Endodermal cell (in vitro differentiated cells): ENCODE data around the gene EEIG2. TPM values are rescaled to one million over a fixed set of nuclear protein-coding genes. Genes with fewer than 3 reads are reported as not detected.
"Not testable (repeated sequence)": the region's sequence is repeated elsewhere in the genome, so short reads cannot be mapped to it uniquely, and the experiment has no call there.

Source experiments
- DNase-seq: peaks from one replicate; pipeline ENCODE4 v3.0.0-alpha.2; 2017
- H3K27ac ChIP-seq: 2 replicates; pipeline ENCODE4 v1.5.1; 2013; ENCODE audit warnings: mild to moderate bottlenecking, low read depth, low read length, moderate library complexity
- H3K27me3 ChIP-seq: 2 replicates; pipeline ENCODE4 v1.6.1; 2013; ENCODE audit warnings: mild to moderate bottlenecking, low read length, moderate library complexity; ENCODE audit not compliant: insufficient read depth, control insufficient read depth, poor library complexity, severe bottlenecking
- H3K36me3 ChIP-seq: 2 replicates; pipeline ENCODE4 v1.7.0; 2013; ENCODE audit warnings: mild to moderate bottlenecking, low read length, moderate library complexity; ENCODE audit not compliant: control insufficient read depth, insufficient read depth
- H3K4me1 ChIP-seq: one replicate; pipeline ENCODE4 v1.7.0; 2013; ENCODE audit warnings: low read length; ENCODE audit not compliant: control insufficient read depth, insufficient read depth
- H3K4me3 ChIP-seq: 2 replicates; pipeline ENCODE4 v1.5.1; 2013; ENCODE audit warnings: mild to moderate bottlenecking, low read length, moderate library complexity
- H3K9ac ChIP-seq: 2 replicates; pipeline ENCODE4 v1.6.1; 2013; ENCODE audit warnings: mild to moderate bottlenecking, low read length, moderate library complexity; ENCODE audit not compliant: poor library complexity, severe bottlenecking; ENCODE audit errors: extremely low read depth
- H3K9me3 ChIP-seq: 2 replicates; pipeline ENCODE4 v1.6.1; 2013; ENCODE audit warnings: mild to moderate bottlenecking, low read length, moderate library complexity; ENCODE audit not compliant: control insufficient read depth
- H3K27ac Mint-ChIP-seq: 2 replicates; pipeline ENCODE4 v1.8.0; 2020; ENCODE audit warnings: mixed read lengths
- H3K27me3 Mint-ChIP-seq: 2 replicates; pipeline ENCODE4 v1.8.0; 2021; ENCODE audit warnings: mild to moderate bottlenecking, mixed read lengths; ENCODE audit not compliant: insufficient read depth
- H3K36me3 Mint-ChIP-seq: 2 replicates; pipeline ENCODE4 v1.8.0; 2020; ENCODE audit warnings: low read depth, mixed read lengths
- H3K4me1 Mint-ChIP-seq: 2 replicates; pipeline ENCODE4 v1.8.0; 2020; ENCODE audit warnings: mixed read lengths
- H3K4me3 Mint-ChIP-seq: 2 replicates; pipeline ENCODE4 v1.8.0; 2020; ENCODE audit warnings: mild to moderate bottlenecking, moderate library complexity, mixed read lengths
- H3K9me3 Mint-ChIP-seq: 2 replicates; pipeline ENCODE4 v1.8.0; 2020; ENCODE audit warnings: mild to moderate bottlenecking, mixed read lengths
- WGBS, 2 experiments: methylation state at CpG; one replicate each; pipeline versions ENCODE4 v1.1.5 to v1.1.7; 2013; ENCODE audit warnings: missing lambda C conversion rate in 2 of 2, mixed read lengths in 1 of 2; ENCODE audit not compliant: insufficient coverage in 1 of 2, insufficient read length in 1 of 2; 5-methylcytosine and 5-hydroxymethylcytosine counted together
- total RNA-seq, 2 donors: library from RNA; stranded (reverse); fragmentation: NEBNext Ultra II Directional in 1 of 2; extraction: Animal tissue kit (Norgen Biotek cat#: 25700) in 1 of 2; gene quantifications; 2 replicates in 1 of 2; 3 replicates in 1 of 2; pipeline ENCODE4 v1.2.1, GENCODE V29; 2021
- TF ChIP-seq, protein P1 (sequence below): fragments of 200-600 bp; sonication (generic); conservative IDR thresholded peaks from 2 replicates; pipeline ENCODE4 v1.5.0; 2021; ENCODE audit warnings: antibody characterized with exemption, mild to moderate bottlenecking

EEIG2 gene
- total RNA-seq, 2 donors from 2014 or later: 10.2 to 12.9 TPM

DNA sequence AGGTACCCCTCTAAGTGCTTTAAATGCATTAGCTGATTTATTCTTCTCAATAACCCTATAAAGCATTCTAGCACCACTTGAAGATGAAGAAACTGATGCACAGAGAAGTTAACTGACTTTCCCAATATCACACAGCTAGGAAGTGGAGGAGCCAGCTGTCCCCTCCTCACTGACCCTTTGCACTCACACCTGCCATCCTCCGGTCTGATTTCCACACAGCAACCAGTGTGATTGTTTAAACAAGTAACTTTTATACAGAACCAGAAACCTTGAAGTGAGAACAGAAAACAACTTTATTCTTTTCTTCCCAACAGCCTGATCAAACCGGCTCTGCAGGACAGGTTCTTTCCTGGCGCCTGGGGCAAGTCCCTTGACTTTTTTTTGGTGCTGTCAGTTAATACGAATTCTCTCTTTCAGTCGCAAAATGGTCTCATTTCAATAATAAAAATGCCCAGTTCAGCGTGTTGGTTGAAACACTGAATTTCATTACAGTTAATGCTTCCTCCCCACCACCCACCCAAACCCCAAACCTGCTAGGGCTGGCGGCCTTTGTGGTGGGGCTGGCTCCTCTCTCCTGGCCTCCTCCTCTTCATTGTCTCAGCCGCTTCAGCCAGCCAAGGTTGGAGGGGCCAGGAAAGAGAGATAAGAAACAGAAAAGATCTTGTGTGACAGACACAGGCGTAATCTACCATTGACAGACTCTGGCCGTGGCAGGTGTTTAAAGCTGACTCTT lies 26.4 kb upstream of the EEIG2 start:
- no peaks in the 10 kb centered on the region for H3K4me1 ChIP-seq
- H3K4me3 ChIP-seq: no peak overlapping the region
- Mint-ChIP-seq H3K4me1 (peaks cover 2% of the 10 kb centered on the region), H3K4me3 (no peak overlapping the region), H3K27me3 (no peaks in the 10 kb centered on the region), H3K9me3 (peaks cover 15% of the 10 kb centered on the region), H3K27ac (no peak overlapping the region), H3K36me3 (no peaks in the 10 kb centered on the region)
- H3K36me3 ChIP-seq: no peaks in the 10 kb centered on the region
- TF ChIP-seq, protein P1, sequence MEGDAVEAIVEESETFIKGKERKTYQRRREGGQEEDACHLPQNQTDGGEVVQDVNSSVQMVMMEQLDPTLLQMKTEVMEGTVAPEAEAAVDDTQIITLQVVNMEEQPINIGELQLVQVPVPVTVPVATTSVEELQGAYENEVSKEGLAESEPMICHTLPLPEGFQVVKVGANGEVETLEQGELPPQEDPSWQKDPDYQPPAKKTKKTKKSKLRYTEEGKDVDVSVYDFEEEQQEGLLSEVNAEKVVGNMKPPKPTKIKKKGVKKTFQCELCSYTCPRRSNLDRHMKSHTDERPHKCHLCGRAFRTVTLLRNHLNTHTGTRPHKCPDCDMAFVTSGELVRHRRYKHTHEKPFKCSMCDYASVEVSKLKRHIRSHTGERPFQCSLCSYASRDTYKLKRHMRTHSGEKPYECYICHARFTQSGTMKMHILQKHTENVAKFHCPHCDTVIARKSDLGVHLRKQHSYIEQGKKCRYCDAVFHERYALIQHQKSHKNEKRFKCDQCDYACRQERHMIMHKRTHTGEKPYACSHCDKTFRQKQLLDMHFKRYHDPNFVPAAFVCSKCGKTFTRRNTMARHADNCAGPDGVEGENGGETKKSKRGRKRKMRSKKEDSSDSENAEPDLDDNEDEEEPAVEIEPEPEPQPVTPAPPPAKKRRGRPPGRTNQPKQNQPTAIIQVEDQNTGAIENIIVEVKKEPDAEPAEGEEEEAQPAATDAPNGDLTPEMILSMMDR: no peak
- no peak overlapping the region for H3K9ac ChIP-seq
- H3K9me3 ChIP-seq: peaks cover 12% of the 10 kb centered on the region
- no peaks in the 10 kb centered on the region for H3K27me3 ChIP-seq
- 78 to 83% methylated on average over 8 to 10 of the region's 10 CpGs for WGBS, 2 experiments
- DNase-seq: peak; percentile 49
- H3K27ac ChIP-seq: no peak overlapping the region

DNA sequence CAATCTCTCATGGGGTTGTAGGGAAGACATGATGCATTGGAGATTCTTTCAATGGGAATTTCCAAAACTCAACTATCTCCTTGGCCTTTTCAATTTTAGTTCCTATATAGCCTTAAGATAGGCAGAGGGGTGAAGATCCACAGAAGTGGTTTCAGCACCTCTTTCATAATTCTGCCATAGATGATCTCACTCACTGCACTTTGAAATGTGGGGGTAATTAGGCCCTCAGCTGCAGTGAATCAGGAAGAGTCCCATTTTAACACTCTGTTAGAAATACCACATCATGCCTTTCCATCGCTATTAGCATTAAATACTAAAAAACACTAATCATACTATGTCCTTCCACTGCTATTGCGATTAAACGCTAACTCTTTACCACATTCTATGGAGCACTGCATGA lies 25.1 kb upstream of the EEIG2 start:
- Histone ChIP-seq H3K36me3 (no peaks in the 10 kb centered on the region), H3K4me3 (no peak overlapping the region), H3K27ac (no peak overlapping the region), H3K9ac (no peak overlapping the region), H3K9me3 (peaks cover 12% of the 10 kb centered on the region), H3K27me3 (no peaks in the 10 kb centered on the region), H3K4me1 (no peaks in the 10 kb centered on the region)
- DNase-seq: no peak
- no peaks in the 10 kb centered on the region for H3K36me3 Mint-ChIP-seq
- 88 to 91% methylated on average over 3 of the region's 3 CpGs for WGBS, 2 experiments
- H3K27me3 Mint-ChIP-seq: no peaks in the 10 kb centered on the region
- H3K27ac Mint-ChIP-seq: no peak overlapping the region
- TF ChIP-seq, protein P1: no peak
- peaks cover 15% of the 10 kb centered on the region for H3K9me3 Mint-ChIP-seq
- H3K4me3 Mint-ChIP-seq: no peak overlapping the region
- H3K4me1 Mint-ChIP-seq: peaks cover 2% of the 10 kb centered on the region

GRCh38 chr1:108535315-108535897 lies 24.5 kb upstream of the EEIG2 start:
- H3K9me3 ChIP-seq: peaks cover 12% of the 10 kb centered on the region
- not testable (repeated sequence) for H3K27me3 ChIP-seq, H3K36me3 ChIP-seq, DNase-seq, H3K4me3 ChIP-seq, H3K4me3 Mint-ChIP-seq, H3K27ac ChIP-seq, H3K27ac Mint-ChIP-seq, H3K4me1 ChIP-seq, H3K9ac ChIP-seq, H3K36me3 Mint-ChIP-seq, H3K4me1 Mint-ChIP-seq, H3K27me3 Mint-ChIP-seq
- H3K9me3 Mint-ChIP-seq: peaks cover 15% of the 10 kb centered on the region
- WGBS, 2 experiments: 88% methylated on average over 1 of the region's 6 CpGs; no CpG with 5 or more reads in 1 of the 2 experiments

DNA sequence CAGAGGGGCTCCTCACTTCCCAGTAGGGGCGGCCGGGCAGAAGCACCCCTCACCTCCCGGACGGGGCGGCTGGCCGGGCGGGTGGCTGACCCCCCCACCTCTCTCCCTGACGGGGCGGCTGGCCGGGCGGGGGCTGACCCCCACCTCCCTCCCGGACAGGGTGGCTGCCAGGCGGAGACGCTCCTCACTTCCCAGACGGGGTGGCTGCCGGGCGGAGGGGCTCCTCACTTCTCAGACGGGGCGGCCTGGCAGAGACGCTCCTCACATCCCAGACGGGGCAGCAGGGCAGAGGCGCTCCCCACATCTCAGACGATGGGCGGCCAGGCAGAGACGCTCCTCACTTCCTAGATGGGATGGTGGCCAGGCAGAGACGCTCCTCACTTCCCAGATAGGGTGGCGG lies 23.9 kb upstream of the EEIG2 start:
- peaks cover 15% of the 10 kb centered on the region for H3K9me3 Mint-ChIP-seq
- not testable (repeated sequence) for H3K27me3 ChIP-seq, H3K4me1 ChIP-seq, H3K36me3 Mint-ChIP-seq, H3K27me3 Mint-ChIP-seq, H3K9ac ChIP-seq, H3K4me3 ChIP-seq, H3K4me3 Mint-ChIP-seq, H3K36me3 ChIP-seq, H3K27ac ChIP-seq, H3K4me1 Mint-ChIP-seq, DNase-seq, H3K27ac Mint-ChIP-seq
- H3K9me3 ChIP-seq: peaks cover 12% of the 10 kb centered on the region
- 97% methylated on average over 27 of the region's 27 CpGs; no CpG with 5 or more reads in 1 of the 2 experiments for WGBS, 2 experiments

- not testable (repeated sequence) for H3K36me3 Mint-ChIP-seq, H3K9ac ChIP-seq, H3K4me3 ChIP-seq, H3K4me3 Mint-ChIP-seq, H3K27me3 Mint-ChIP-seq, H3K27ac ChIP-seq, DNase-seq, H3K4me1 ChIP-seq, H3K36me3 ChIP-seq, H3K4me1 Mint-ChIP-seq, H3K27ac Mint-ChIP-seq, H3K27me3 ChIP-seq
- peaks cover 12% of the 10 kb centered on the region for H3K9me3 ChIP-seq
- WGBS, 2 experiments: 93% methylated on average over 4 of the region's 4 CpGs; no CpG with 5 or more reads in 1 of the 2 experiments
- peaks cover 15% of the 10 kb centered on the region for H3K9me3 Mint-ChIP-seq
These were observed 23.1 kb upstream of the EEIG2 start for GRCh38 chr1:108536791-108537190.
